WTC11 (cell line): Measurements from ENCODE around the gene ADAM12. TPM values are rescaled to one million over a fixed set of nuclear protein-coding genes. Genes with fewer than 3 reads are reported as not detected.

Experiments
- ATAC-seq: fragments of 200-7000 bp; cut with Tn5 transposase; 2 replicates; pipeline ENCODE4 v1.10.0; 2021; ENCODE audit warnings: mild to moderate bottlenecking, moderate library complexity
- CTCF ChIA-PET: fragments of 300-600 bp; sonication (Branson Sonifier 250); formaldehyde crosslinking; loops from one replicate; lab custom pipeline; 2021; ENCODE audit warnings: antibody characterized with exemption; lab: Charles Lee
- POLR2A ChIA-PET: fragments of 350-600 bp; sonication (Branson Sonifier 250); formaldehyde crosslinking; loops from one replicate; lab custom pipeline; 2021; ENCODE audit warnings: antibody characterized with exemption; lab: Charles Lee
- DNase-seq: peaks from one replicate; pipeline ENCODE4 v3.0.0; 2021; ENCODE audit warnings: low spot score
- H3K27ac Mint-ChIP-seq: 2 replicates; pipeline ENCODE4 v1.8.0; 2021; ENCODE audit warnings: mixed read lengths
- H3K27me3 Mint-ChIP-seq: 2 replicates; pipeline ENCODE4 v1.8.0; 2021; ENCODE audit warnings: low read depth, mild to moderate bottlenecking, moderate library complexity, mixed read lengths
- H3K36me3 Mint-ChIP-seq: 2 replicates; pipeline ENCODE4 v1.8.0; 2021; ENCODE audit warnings: mixed read lengths
- H3K4me1 Mint-ChIP-seq: 2 replicates; pipeline ENCODE4 v1.8.0; 2022; ENCODE audit warnings: mixed read lengths
- H3K4me3 Mint-ChIP-seq: 2 replicates; pipeline ENCODE4 v1.8.0; 2021; ENCODE audit warnings: mild to moderate bottlenecking, moderate library complexity, mixed read lengths
- H3K9me3 Mint-ChIP-seq: 2 replicates; pipeline ENCODE4 v1.8.0; 2021; ENCODE audit warnings: mixed read lengths
- AFF4 ChIP-seq: sonication (generic); formaldehyde crosslinking; IDR thresholded peaks from 2 replicates; pipeline ENCODE4 v1.8.1; 2023; ENCODE audit warnings: mild to moderate bottlenecking, missing genetic modification reagents, borderline replicate concordance
- ATF2 ChIP-seq: sonication (generic); formaldehyde crosslinking; IDR thresholded peaks from 2 replicates; pipeline ENCODE4 v1.8.1; 2022; ENCODE audit warnings: low read depth, missing genetic modification reagents, borderline replicate concordance
- CBFB ChIP-seq: sonication (generic); formaldehyde crosslinking; IDR thresholded peaks from 2 replicates; pipeline ENCODE4 v1.8.1; 2022; ENCODE audit warnings: mild to moderate bottlenecking, low read depth, missing genetic modification reagents
- CREB1 ChIP-seq: sonication (generic); formaldehyde crosslinking; IDR thresholded peaks from 2 replicates; pipeline ENCODE4 v1.8.0; 2023; ENCODE audit warnings: mild to moderate bottlenecking, missing genetic modification reagents
- ERG ChIP-seq: fragments of 250-450 bp; sonication (Bioruptor Pico); IDR thresholded peaks from 2 replicates; pipeline ENCODE4 v1.8.0; 2021; ENCODE audit warnings: mild to moderate bottlenecking
- FOXP1 ChIP-seq: sonication (generic); formaldehyde crosslinking; IDR thresholded peaks from 2 replicates; pipeline ENCODE4 v1.8.0; 2022; ENCODE audit warnings: missing genetic modification reagents, mild to moderate bottlenecking, moderate library complexity, borderline replicate concordance
- JAZF1 ChIP-seq: fragments of 250-450 bp; sonication (Bioruptor Pico); IDR thresholded peaks from 2 replicates; pipeline ENCODE4 v1.9.0; 2021; ENCODE audit warnings: moderate library complexity, mild to moderate bottlenecking, inconsistent platforms
- MLX ChIP-seq: sonication (generic); formaldehyde crosslinking; IDR thresholded peaks from 2 replicates; pipeline ENCODE4 v1.8.1; 2023; ENCODE audit warnings: mild to moderate bottlenecking, missing genetic modification reagents, moderate library complexity
- MYBL2 ChIP-seq: sonication (generic); formaldehyde crosslinking; IDR thresholded peaks from 2 replicates; pipeline ENCODE4 v1.8.1; 2023; ENCODE audit warnings: mild to moderate bottlenecking, moderate library complexity, missing genetic modification reagents
- NFE2L1 ChIP-seq: sonication (generic); formaldehyde crosslinking; IDR thresholded peaks from 2 replicates; pipeline ENCODE4 v1.8.1; 2023; ENCODE audit warnings: missing genetic modification reagents
- NFYB ChIP-seq: sonication (generic); formaldehyde crosslinking; conservative IDR thresholded peaks from 2 replicates; pipeline ENCODE4 v1.8.0; 2022; ENCODE audit warnings: low read depth, missing genetic modification reagents
- OVOL2 ChIP-seq: fragments of 250-450 bp; sonication (Bioruptor Pico); IDR thresholded peaks from 2 replicates; pipeline ENCODE4 v1.9.0; 2021; ENCODE audit warnings: mild to moderate bottlenecking, borderline replicate concordance
- RELA ChIP-seq: sonication (generic); formaldehyde crosslinking; IDR thresholded peaks from 2 replicates; pipeline ENCODE4 v1.8.1; 2022; ENCODE audit warnings: missing genetic modification reagents, mild to moderate bottlenecking, borderline replicate concordance
- SMAD3 ChIP-seq: sonication (generic); formaldehyde crosslinking; IDR thresholded peaks from 2 replicates; pipeline ENCODE4 v1.8.0; 2022; ENCODE audit warnings: missing genetic modification reagents, mild to moderate bottlenecking, borderline replicate concordance
- SMAD4 ChIP-seq: sonication (generic); formaldehyde crosslinking; IDR thresholded peaks from 2 replicates; pipeline ENCODE4 v1.8.0; 2022; ENCODE audit warnings: mild to moderate bottlenecking, missing genetic modification reagents
- USF1 ChIP-seq: sonication (generic); formaldehyde crosslinking; IDR thresholded peaks from 2 replicates; pipeline ENCODE4 v1.8.0; 2022; ENCODE audit warnings: mild to moderate bottlenecking, missing genetic modification reagents
- ZBTB21 ChIP-seq: sonication (generic); formaldehyde crosslinking; IDR thresholded peaks from 2 replicates; pipeline ENCODE4 v1.8.1; 2023; ENCODE audit warnings: mild to moderate bottlenecking, missing genetic modification reagents, borderline replicate concordance
- ZMAT4 ChIP-seq: fragments of 250-450 bp; sonication (Bioruptor Pico); IDR thresholded peaks from 2 replicates; pipeline ENCODE4 v1.9.0; 2021; ENCODE audit warnings: mild to moderate bottlenecking
- ZNF121 ChIP-seq: sonication (generic); formaldehyde crosslinking; IDR thresholded peaks from 2 replicates; pipeline ENCODE4 v1.8.0; 2023; ENCODE audit warnings: missing genetic modification reagents
- ZNF281 ChIP-seq: sonication (generic); formaldehyde crosslinking; IDR thresholded peaks from 2 replicates; pipeline ENCODE4 v1.8.0; 2023; ENCODE audit warnings: mild to moderate bottlenecking, missing genetic modification reagents
- ZNF425 ChIP-seq: fragments of 250-450 bp; sonication (Bioruptor Pico); conservative IDR thresholded peaks from 2 replicates; pipeline ENCODE4 v1.9.0; 2021; ENCODE audit warnings: mild to moderate bottlenecking
- ZNF671 ChIP-seq: fragments of 250-450 bp; sonication (Bioruptor Pico); IDR thresholded peaks from 2 replicates; pipeline ENCODE4 v1.8.0; 2021; ENCODE audit warnings: mild to moderate bottlenecking
- total RNA-seq: library from RNA; stranded (reverse); gene quantifications from 3 replicates; pipeline ENCODE4 v1.2.3, GENCODE V29; 2021

Gene ADAM12
- total RNA-seq, 1 experiment from 2014 or later, result 0.22 TPM

- no peak for TF ChIP-seq ERG (CRISPR knock-in tag)
- TF ChIP-seq ZNF281 (CRISPR knock-in tag), result no peak
- no peak for TF ChIP-seq FOXP1 (CRISPR knock-in tag)
- no peak for TF ChIP-seq SMAD4
- no peak for TF ChIP-seq MYBL2 (CRISPR knock-in tag)
- TF ChIP-seq USF1 (CRISPR knock-in tag), result no peak
- TF ChIP-seq CREB1 (CRISPR knock-in tag), result no peak
- TF ChIP-seq NFE2L1, result no peak
- TF ChIP-seq OVOL2 (CRISPR knock-in tag), result no peak
- no peak for TF ChIP-seq AFF4 (CRISPR knock-in tag)
- TF ChIP-seq ZMAT4 (CRISPR knock-in tag), result no peak
Observed at GRCh38 chr10:125985557-125986240, 402.6 kb downstream of the ADAM12 start (continued).

- Mint-ChIP-seq H3K4me1 (peaks cover 12% of the 10 kb centered on the region), H3K27me3 (no peaks in the 10 kb centered on the region), H3K4me3 (no peak overlapping the region), H3K27ac (no peak overlapping the region), H3K9me3 (no peaks in the 10 kb centered on the region), H3K36me3 (no peaks in the 10 kb centered on the region)
- ChIA-PET CTCF (interaction anchor here (1.1 kb wide), 2 partner anchors 8 to 519 kb away, joined by 3 to 4 read pairs; no protein-coding TSS in a partner anchor), POLR2A (no interaction called here)
- DNase-seq (no peak), ATAC-seq (no peak)
- TF ChIP-seq ZNF671 (no peak), MLX (CRISPR knock-in tag) (no peak), ZNF425 (no peak), NFYB (CRISPR knock-in tag) (no peak), SMAD3 (CRISPR knock-in tag) (no peak), ZBTB21 (no peak), RELA (CRISPR knock-in tag) (no peak), ATF2 (CRISPR knock-in tag) (no peak), CBFB (CRISPR knock-in tag) (no peak), ZNF121 (CRISPR knock-in tag) (no peak), JAZF1 (CRISPR knock-in tag) (no peak)
Observed at GRCh38 chr10:125984865-125985495, 403.3 kb downstream of the ADAM12 start.
